Testis (tissue), 3 donors: ENCODE results near the gene BACE2. TPM values are rescaled to one million over a fixed set of nuclear protein-coding genes. Genes with fewer than 3 reads are reported as not detected.
"Not testable (repeated sequence)": the region's sequence is repeated elsewhere in the genome, so short reads cannot be mapped to it uniquely, and the experiment has no call there.

Source experiments
- DNase-seq: peaks from one replicate; pipeline ENCODE4 v3.0.0-alpha.2; 2019
- H3K27ac ChIP-seq, 2 donors: fragments of 200-600 bp; sonication (generic); one replicate each; pipeline ENCODE4 v1.5.1; 2019
- H3K27me3 ChIP-seq: fragments of 200-600 bp; sonication (generic); one replicate; pipeline ENCODE4 v1.5.1; 2019
- H3K36me3 ChIP-seq: fragments of 200-600 bp; sonication (generic); one replicate; pipeline ENCODE4 v1.5.1; 2017; ENCODE audit warnings: low read depth; ENCODE audit errors: missing control alignments
- H3K4me1 ChIP-seq: fragments of 200-600 bp; sonication (generic); one replicate; pipeline ENCODE4 v1.5.1; 2019
- H3K4me3 ChIP-seq, 2 donors: fragments of 200-600 bp; sonication (generic); one replicate each; pipeline ENCODE4 v1.5.1; 2017 to 2019
- H3K9me3 ChIP-seq: fragments of 200-600 bp; sonication (generic); one replicate; pipeline ENCODE4 v1.5.1; 2017
- CTCF ChIP-seq, 3 experiments: fragments of 450-650 bp in 2 of 3; fragments of 200-600 bp in 1 of 3; sonication (generic) in 1 of 3; IDR thresholded peaks; one replicate each; pipeline ENCODE4 v1.5.1; 2016 to 2019; ENCODE audit warnings: antibody characterized with exemption in 3 of 3, mild to moderate bottlenecking in 2 of 3, moderate library complexity in 1 of 3
- POLR2A ChIP-seq: fragments of 450-650 bp; IDR thresholded peaks from one replicate; pipeline ENCODE4 v1.6.1; 2017; ENCODE audit warnings: antibody characterized with exemption, mild to moderate bottlenecking, moderate library complexity
- WGBS, 2 donors: methylation state at CpG; one replicate each; pipeline ENCODE4 v1.1.5; 2018; 5-methylcytosine and 5-hydroxymethylcytosine counted together
- intact Hi-C: fragments of 100-400 bp; cut with DNase I; formaldehyde crosslinking; loops from one replicate; pipeline ENCODE4 v1.15.1; 2023; ENCODE audit warnings: low total_unique reads
- polyA plus RNA-seq: library from polyadenylated mRNA; stranded (reverse); fragments of 350-450 nt; fragmentation: Illumina TruSeq; extraction: RNeasy Lipid Tissue Mini Kit (QIAGEN cat#74804); gene quantifications from one replicate; pipeline ENCODE4 v1.2.3, GENCODE V29; 2014; ENCODE audit warnings: low read depth, low replicate concordance; ENCODE audit not compliant: insufficient read depth
- total RNA-seq, 2 donors: library from RNA; depleted of rRNA; stranded (reverse); fragments of >200 nt; gene quantifications; one replicate each; pipeline ENCODE4 v1.2.3, GENCODE V29; 2016

BACE2 gene
- total and polyA plus RNA-seq, 3 donors from 2014 or later: 17.4 to 28.6 (median 21.8) TPM

DNA sequence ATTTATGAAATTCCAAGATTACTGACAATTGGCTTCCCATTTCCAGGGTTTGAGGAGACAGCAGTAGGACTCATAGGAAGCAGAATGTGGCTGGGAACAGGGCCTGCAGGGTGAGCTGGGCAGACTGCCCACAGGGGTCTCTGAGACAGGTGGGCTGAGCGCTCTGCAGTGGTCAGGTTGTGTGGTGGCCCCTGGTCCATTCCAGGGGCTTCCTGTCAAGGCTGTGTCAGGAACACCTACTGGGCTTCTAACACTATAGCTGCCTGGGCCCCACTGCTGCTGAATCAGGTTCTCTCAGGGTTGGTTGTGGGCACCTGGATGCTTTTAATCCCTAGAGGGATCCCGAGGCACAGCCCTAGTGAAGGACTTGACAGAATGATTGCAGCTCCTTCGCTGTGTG, 72.1 kb downstream of the BACE2 start:
- no peaks in the 10 kb centered on the region for H3K4me1 ChIP-seq
- intact Hi-C loops: no loop called here
- WGBS, 2 donors: 95 to 97% methylated on average over 3 of the region's 3 CpGs
- TF ChIP-seq CTCF (IDR thresholded peaks at IDR 0.05): no peak
- no peak for TF ChIP-seq POLR2A
- no peak overlapping the region for H3K27ac ChIP-seq
- H3K27me3 ChIP-seq: no peaks in the 10 kb centered on the region
- no peaks in the 10 kb centered on the region for H3K9me3 ChIP-seq
- no peaks in the 10 kb centered on the region for H3K36me3 ChIP-seq
- no peak overlapping the region for H3K4me3 ChIP-seq
- no peak for DNase-seq

DNA sequence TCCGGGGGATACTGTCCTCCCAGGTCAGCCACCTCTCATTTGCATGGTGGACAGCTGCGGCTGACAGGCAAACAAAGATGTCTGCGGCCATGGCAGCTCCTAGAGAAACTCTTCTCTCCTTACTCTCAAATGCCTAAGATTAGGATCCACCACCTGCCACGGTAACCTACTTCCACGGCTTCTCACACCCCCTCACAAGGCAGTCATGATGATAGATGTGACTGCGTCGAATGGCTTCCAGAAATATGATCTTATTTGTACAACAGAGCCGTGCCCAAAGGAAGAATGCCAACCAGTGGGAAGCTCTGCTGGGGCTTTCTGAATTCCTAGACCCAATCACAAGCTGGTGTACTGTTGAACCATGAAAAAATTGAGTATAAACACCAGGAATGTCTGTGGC, 73.4 kb downstream of the BACE2 start:
- Histone ChIP-seq H3K27ac (no peak overlapping the region), H3K9me3 (no peaks in the 10 kb centered on the region), H3K27me3 (no peaks in the 10 kb centered on the region), H3K36me3 (no peaks in the 10 kb centered on the region), H3K4me3 (no peak overlapping the region), H3K4me1 (no peaks in the 10 kb centered on the region)
- TF ChIP-seq POLR2A: no peak
- no peak for TF ChIP-seq CTCF (IDR thresholded peaks at IDR 0.05)
- 82 to 84% methylated on average over 8 of the region's 8 CpGs for WGBS, 2 donors
- no peak for DNase-seq
- intact Hi-C loops: no loop called here

- no peaks in the 10 kb centered on the region for H3K36me3 ChIP-seq
- H3K4me1 ChIP-seq: no peaks in the 10 kb centered on the region
- H3K27ac ChIP-seq: no peak overlapping the region
- intact Hi-C loops: no loop called here
- no peaks in the 10 kb centered on the region for H3K9me3 ChIP-seq
- no peaks in the 10 kb centered on the region for H3K27me3 ChIP-seq
- no peak overlapping the region for H3K4me3 ChIP-seq
- TF ChIP-seq CTCF (IDR thresholded peaks at IDR 0.05) (no peak), POLR2A (no peak)
- WGBS, 2 donors: 81 to 88% methylated on average over 8 of the region's 8 CpGs
- no peak for DNase-seq
Measured at GRCh38 chr21:41242238-41242829, 74.4 kb downstream of the BACE2 start.

DNA sequence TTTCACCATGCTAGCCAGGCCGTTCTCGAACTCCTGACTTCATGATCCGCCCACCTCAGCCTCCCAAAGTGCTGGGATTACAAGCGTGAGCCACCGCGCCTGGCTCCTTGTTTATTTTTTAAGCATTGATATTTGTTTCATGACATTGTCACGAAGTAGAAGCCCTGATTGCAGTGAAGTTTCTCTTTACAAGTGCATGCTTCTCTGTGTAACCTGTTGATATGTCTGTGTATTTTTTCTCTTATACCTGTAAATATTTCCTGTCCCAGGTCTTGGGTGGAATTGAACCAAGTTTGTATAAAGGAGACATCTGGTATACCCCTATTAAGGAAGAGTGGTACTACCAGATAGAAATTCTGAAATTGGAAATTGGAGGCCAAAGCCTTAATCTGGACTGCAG, 75.1 kb downstream of the BACE2 start:
- no peaks in the 10 kb centered on the region for H3K4me1 ChIP-seq
- H3K27me3 ChIP-seq: no peaks in the 10 kb centered on the region
- WGBS, 2 donors: 97 to 98% methylated on average over 7 of the region's 7 CpGs
- H3K27ac ChIP-seq: no peak overlapping the region
- TF ChIP-seq CTCF (IDR thresholded peaks at IDR 0.05) (no peak), POLR2A (no peak)
- H3K4me3 ChIP-seq: no peak overlapping the region
- no peaks in the 10 kb centered on the region for H3K9me3 ChIP-seq
- no peak for DNase-seq
- intact Hi-C loops: no loop called here
- no peaks in the 10 kb centered on the region for H3K36me3 ChIP-seq

GRCh38 chr21:41244266-41244880, 76.4 kb downstream of the BACE2 start:
- H3K9me3 ChIP-seq, intact Hi-C loops, H3K4me3 ChIP-seq, DNase-seq, H3K36me3 ChIP-seq, H3K4me1 ChIP-seq, H3K27me3 ChIP-seq, H3K27ac ChIP-seq: not testable (repeated sequence)
- WGBS, 2 donors: 93 to 96% methylated on average over 8 of the region's 8 CpGs
